ENCODE results near the gene ASTN2.

GRCh38 chr9:117459913-117460312, 45.1 kb upstream of the ASTN2 start:
- no peak for TF ChIP-seq EZH2phosphoT487 (IDR thresholded peaks at IDR 0.05; ENCODE audit: insufficient read depth, low read depth)
- TF ChIP-seq EZH2 (IDR thresholded peaks at IDR 0.05; ENCODE audit: insufficient read depth, poor library complexity, severe bottlenecking) = no peak

Data from GM23248 (cell line).